Left lobe of liver (tissue), 2 donors: ENCODE measurements around the gene PLEKHA7. TPM values are rescaled to one million over a fixed set of nuclear protein-coding genes. Genes with fewer than 3 reads are reported as not detected.

Experiments
- ATAC-seq: fragments of 200-7000 bp; cut with Tn5 transposase; one replicate; pipeline ENCODE4 v1.9.1; 2020; ENCODE audit warnings: mild to moderate bottlenecking, moderate library complexity
- DNase-seq: peaks from one replicate; pipeline ENCODE4 v3.0.0-alpha.2; 2020; ENCODE audit warnings: low spot score
- total RNA-seq: library from RNA; stranded (reverse); gene quantifications from one replicate; pipeline ENCODE4 v1.2.1, GENCODE V29; 2021
- donor health status: DM: no; HTN: no; CAD: no; lungs with moderate emphysema.
- donor health status: DM: no; HTN: yes; CAD: no.

The PLEKHA7 gene
- total RNA-seq, 1 donor from 2014 or later, result 25.8 TPM

DNA sequence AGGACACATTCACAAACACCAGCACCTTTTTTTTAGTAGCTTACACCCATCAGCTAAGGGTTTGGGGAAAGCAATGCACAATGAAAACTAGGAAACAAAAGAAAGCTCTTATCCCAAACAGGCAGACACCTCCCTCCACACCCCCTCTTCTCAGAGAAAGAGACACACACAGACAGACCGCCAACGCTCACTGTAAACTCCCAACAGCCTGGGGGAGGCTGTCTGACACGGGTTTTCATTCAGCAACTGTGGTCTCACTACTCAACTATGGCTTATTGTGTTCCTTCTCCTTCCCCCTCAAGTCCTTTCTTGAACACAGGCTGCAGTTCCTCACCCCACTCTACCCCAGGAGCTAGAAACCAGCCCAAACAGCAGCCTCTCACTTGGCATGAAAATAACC, 152.4 kb downstream of the PLEKHA7 start:
- no peak for ATAC-seq
- no peak for DNase-seq

GRCh38 chr11:16860617-16861016, 153.6 kb downstream of the PLEKHA7 start:
- ATAC-seq (no peak), DNase-seq (no peak)

GRCh38 chr11:16859651-16860050, 154.6 kb downstream of the PLEKHA7 start:
- DNase-seq (no peak), ATAC-seq (no peak)

- ATAC-seq (no peak), DNase-seq (no peak)
Observed at GRCh38 chr11:16857186-16857585, 157.0 kb downstream of the PLEKHA7 start.

DNA sequence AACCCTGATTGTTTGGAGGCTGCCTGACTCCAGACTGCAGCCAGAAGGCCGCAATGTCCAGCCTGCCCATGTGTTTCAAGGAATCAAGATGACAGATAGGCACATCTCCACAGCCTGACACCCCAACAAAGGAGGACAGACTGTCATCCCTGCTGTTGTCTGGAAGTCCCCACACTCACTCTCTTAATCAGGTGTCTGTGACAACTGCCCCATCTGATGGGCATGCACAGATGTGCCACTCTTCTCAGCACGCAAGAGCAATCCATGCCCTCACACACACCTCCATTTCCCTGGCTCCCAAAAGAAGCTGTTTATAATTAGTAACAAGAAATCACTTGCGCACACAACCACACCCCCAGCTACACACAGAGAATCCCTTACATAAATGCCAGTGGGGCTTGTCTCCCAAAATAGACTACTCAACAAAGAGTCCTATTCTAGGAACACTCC, 158.2 kb downstream of the PLEKHA7 start:
- DNase-seq (no peak), ATAC-seq (no peak)

- DNase-seq (no peak), ATAC-seq (no peak)
Observed at GRCh38 chr11:16854979-16855378, 159.2 kb downstream of the PLEKHA7 start.

- DNase-seq, result no peak
- ATAC-seq, result no peak
Observed at GRCh38 chr11:16853859-16854258, 160.4 kb downstream of the PLEKHA7 start.

DNA sequence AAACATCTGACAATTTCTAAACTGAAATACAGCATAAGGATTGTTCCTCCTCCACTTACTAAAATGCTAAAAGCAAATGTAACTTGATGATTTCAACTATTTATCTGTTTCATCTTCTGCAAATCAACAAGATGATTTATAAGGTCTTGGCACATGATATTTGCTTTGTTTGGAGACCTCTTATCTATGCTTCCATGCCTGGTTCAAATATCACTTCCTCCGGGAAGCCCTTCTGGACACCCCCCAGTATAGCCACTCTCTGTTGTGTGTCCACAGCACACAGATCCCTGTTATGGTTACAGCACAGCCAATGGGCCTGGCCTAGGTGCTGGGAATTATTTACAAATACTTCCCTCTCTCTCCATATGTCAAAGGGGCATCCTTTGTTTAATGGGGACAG, 160.9 kb downstream of the PLEKHA7 start:
- ATAC-seq (no peak), DNase-seq (no peak)

DNA sequence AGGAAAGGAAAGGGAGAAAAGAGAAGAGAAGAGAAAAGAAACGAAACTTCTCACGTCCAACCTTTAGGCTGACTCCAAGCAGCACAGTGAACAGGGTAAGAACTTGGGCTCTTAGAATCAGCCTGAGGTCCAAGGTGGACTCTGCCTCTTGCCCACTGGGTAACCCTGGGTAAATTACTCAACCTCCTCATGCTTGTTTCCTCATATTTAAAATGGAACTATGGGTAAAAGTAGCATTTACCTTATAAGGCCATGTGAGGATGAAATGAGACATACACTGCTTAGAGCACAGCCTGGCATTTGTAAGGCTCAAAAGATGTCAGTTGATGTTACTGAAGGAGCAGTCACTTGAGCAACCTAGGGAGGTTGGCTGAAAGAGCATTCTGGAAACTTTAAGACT, 167.9 kb downstream of the PLEKHA7 start:
- ATAC-seq (peak; percentile 44), DNase-seq (no peak)

DNA sequence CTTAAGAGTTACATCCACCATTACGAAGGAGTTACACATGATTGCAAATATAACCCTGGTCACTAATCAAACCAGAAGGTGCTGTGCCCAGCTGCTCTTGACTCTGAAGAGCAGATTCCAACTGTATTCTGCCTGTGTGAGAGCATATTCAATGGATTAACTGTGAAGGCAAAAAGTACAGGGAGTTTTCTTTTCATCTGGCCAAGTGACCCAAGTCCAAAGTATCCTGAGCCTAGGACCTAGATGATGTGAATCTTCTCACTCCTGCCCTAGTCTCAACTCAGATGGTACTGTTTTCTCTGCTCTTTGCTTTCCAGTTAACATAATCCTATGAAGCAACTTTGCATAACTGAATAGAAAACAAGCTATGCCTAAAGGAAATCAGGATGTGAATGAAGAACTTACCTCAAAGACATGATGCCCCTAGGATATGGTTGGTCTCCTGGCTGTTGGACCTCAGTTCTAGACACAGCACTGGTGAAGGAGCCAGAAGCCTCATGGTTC, 169.9 kb downstream of the PLEKHA7 start:
- DNase-seq (no peak), ATAC-seq (peak; percentile 83)

DNA sequence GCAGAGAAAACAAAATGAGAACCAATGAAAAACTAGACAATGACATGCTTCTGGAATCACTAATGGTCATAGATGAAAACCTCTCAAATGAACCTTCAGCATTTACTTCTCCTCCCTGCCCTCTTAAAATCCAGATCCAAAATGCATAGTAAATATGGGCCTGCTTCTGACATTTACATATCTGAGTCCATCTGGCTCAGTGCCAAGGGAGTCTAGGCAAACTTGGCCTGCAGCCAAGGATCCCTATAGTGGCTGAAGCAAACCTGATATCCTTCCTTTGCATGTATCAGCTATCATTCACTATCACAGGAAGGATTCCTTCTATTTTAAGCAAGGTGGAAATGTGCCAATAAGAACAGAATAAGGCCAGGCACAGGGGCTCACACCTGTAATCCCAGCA, 170.9 kb downstream of the PLEKHA7 start:
- ATAC-seq, result no peak
- DNase-seq, result no peak

GRCh38 chr11:16841984-16842383, 172.2 kb downstream of the PLEKHA7 start:
- ATAC-seq (no peak), DNase-seq (no peak)

- no peak for DNase-seq
- no peak for ATAC-seq
Observed at GRCh38 chr11:16841481-16841880, 172.7 kb downstream of the PLEKHA7 start.

- no peak for ATAC-seq
- no peak for DNase-seq
Observed at GRCh38 chr11:16840951-16841350, 173.3 kb downstream of the PLEKHA7 start.

GRCh38 chr11:16839821-16840220, 174.4 kb downstream of the PLEKHA7 start:
- ATAC-seq (no peak), DNase-seq (no peak)

- ATAC-seq (no peak), DNase-seq (no peak)
Observed at GRCh38 chr11:16834384-16834783, 179.8 kb downstream of the PLEKHA7 start.

DNA sequence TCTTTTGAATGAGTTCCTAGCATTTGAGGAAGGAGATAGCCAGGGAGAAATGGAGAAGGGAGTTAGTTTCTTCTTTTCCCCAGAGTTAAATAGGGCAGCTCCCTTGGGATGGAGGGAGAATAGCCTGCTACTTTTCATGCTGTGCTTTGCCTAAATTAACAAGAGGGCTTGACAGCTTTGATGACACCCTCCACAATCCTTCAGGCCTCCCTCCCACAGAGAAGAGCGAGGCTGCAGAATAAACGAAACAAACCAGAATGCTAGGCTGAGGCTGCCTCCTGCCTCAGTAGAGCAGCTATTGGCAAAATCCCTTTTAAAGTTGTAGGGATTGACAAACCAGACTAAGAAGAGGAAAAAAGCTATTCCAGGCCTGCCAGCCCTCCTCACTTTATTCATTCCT, 181.2 kb downstream of the PLEKHA7 start:
- DNase-seq (no peak), ATAC-seq (no peak)

DNA sequence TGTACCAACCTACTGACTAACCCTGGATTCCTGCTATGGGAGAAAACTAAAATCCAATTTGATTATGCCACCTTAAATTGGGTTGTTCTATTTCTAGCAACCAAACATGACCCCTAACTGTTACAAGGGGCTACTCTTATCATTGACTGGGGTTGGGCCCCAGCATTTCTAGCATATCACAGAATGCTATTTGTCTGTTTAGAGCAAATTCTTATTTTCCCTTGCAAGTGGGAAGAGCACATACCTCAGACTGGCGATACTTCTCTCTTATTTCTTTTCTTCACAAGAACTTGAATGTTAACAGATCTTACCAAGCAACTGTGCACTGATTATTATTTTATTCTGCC, 182.0 kb downstream of the PLEKHA7 start:
- no peak for DNase-seq
- ATAC-seq, result no peak

GRCh38 chr11:16831316-16832192, 182.7 kb downstream of the PLEKHA7 start:
- no peak for ATAC-seq
- DNase-seq, result no peak

DNA sequence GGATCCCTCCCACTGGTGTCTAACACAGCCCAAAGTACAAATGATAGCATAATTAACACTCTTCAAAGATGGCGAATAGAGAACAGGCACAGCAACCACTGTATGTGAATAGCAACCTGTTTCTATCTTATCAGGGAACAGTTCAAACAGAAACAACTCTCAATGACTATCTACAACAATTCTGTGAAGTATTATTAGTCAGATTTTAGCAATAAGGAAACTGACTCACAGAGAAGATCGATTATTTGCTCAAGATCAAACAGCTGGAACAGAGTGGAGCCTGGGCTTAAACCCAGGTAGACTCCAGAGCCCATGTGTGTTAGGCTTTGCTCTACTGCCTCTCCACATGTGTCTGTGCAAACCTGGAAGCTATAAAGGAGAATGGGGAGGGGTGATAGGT, 187.1 kb downstream of the PLEKHA7 start:
- ATAC-seq, result no peak
- no peak for DNase-seq

DNA sequence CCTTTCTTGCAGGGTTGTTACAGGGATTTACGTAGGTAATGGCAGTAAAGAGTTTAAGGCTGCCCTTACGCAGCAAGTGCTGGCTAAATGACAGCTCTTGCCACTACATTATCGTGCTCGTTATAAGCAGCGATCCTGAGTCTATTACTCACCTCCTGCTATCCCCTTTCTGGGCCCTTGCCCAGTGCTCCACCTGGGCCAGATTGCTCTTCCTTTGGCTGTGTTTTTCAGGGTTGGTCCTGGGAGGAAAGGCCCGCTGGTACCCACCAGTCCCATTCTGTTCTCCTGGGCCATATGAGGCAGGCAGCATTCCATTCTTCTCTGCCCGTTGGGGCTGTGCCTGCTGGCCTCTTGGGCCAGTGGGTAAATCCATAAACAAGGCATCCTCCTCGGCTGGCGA, 188.2 kb downstream of the PLEKHA7 start:
- ATAC-seq, result no peak
- DNase-seq, result no peak

DNA sequence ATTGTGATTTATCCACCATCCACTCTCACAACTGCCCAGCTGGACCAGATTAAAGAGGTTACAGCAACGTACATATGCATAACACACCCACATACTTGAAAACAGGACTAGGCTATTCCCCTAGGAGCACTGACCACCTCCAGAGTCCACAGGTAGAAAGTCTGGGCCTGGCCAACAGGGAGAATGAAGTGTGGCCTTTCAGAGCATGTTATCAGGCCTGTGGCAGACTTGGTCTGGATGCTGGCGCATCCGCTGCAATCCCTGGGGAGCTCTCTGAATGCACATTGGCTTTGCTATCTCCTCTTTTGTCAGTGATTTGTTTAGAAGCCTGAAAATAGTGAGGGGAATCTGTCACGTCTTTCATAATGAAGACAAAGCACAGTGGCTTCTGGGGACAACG, 189.1 kb downstream of the PLEKHA7 start:
- no peak for ATAC-seq
- no peak for DNase-seq
